ENCODE data around the gene DPCD.

DNA sequence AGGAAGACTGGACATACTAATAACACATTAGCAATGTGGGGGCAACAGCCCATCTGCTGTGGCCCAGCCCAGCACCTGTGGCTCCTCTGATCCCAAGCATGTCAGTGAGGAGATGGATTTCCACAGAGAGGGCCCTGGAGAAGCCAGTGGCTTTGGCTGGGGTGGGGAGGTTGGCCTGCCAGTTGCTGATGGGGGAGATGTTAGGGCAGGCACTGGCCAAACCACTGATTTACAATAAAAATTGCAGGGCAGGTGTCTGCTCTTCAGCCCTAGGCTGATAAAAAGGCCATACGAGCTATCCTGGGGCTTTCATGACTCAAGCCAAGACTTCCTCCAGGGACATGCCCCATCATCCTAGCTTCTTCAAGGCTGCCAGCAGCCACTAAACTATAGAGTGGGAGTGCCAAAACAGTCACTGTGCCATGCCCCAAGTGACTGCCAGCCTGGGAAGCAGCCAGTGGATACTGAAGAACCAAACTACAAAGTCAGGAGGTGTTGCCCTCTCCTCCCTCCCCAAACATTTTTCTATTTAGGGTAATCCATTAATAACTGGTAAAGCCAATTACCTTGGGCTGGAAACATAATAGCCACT, 37.8 kb downstream of the DPCD start:
- no peak for TF ChIP-seq POLR2A (IDR thresholded peaks at IDR 0.05; ENCODE audit: low read depth, low read length)
- no peak for TF ChIP-seq TAF1 (IDR thresholded peaks at IDR 0.05; ENCODE audit: low read depth, low read length)
- no peak for TF ChIP-seq POLR2AphosphoS5 (IDR thresholded peaks at IDR 0.05; ENCODE audit: low read depth, low read length)

Measured in GM12891 (cell line).